HEK293T (cell line): ENCODE measurements around the gene PBXIP1.

Experiments
- BHLHE40 ChIP-seq: fragments of 450-650 bp; IDR thresholded peaks from 2 replicates; pipeline ENCODE4 v1.6.1; 2016; ENCODE audit warnings: mild to moderate bottlenecking, moderate library complexity, borderline replicate concordance
- ELF4 ChIP-seq: fragments of 450-650 bp; IDR thresholded peaks from 2 replicates; pipeline ENCODE4 v1.6.1; 2017; ENCODE audit warnings: antibody characterized with exemption
- FOXK2 ChIP-seq: fragments of 450-650 bp; IDR thresholded peaks from 2 replicates; pipeline ENCODE4 v1.6.1; 2016; ENCODE audit warnings: mild to moderate bottlenecking
- FOXM1 ChIP-seq: fragments of 450-650 bp; IDR thresholded peaks from 2 replicates; pipeline ENCODE4 v1.6.1; 2017; ENCODE audit warnings: mild to moderate bottlenecking, borderline replicate concordance
- L3MBTL2 ChIP-seq: fragments of 450-650 bp; conservative IDR thresholded peaks from 2 replicates; pipeline ENCODE4 v1.6.1; 2016; ENCODE audit warnings: mild to moderate bottlenecking
- LEF1 ChIP-seq: fragments of 450-650 bp; IDR thresholded peaks from 2 replicates; pipeline ENCODE4 v1.6.1; 2017; ENCODE audit warnings: mild to moderate bottlenecking, borderline replicate concordance
- NFRKB ChIP-seq: fragments of 450-650 bp; IDR thresholded peaks from 2 replicates; pipeline ENCODE4 v1.6.1; 2016; ENCODE audit warnings: mild to moderate bottlenecking, moderate library complexity
- SP1 ChIP-seq: fragments of 450-650 bp; IDR thresholded peaks from 2 replicates; pipeline ENCODE4 v1.6.1; 2017
- SUZ12 ChIP-seq: fragments of 450-650 bp; IDR thresholded peaks from 2 replicates; pipeline ENCODE4 v1.6.1; 2016; ENCODE audit warnings: mild to moderate bottlenecking
- TARDBP ChIP-seq: fragments of 450-650 bp; IDR thresholded peaks from 2 replicates; pipeline ENCODE4 v1.6.1; 2016
- ZNF384 ChIP-seq: fragments of 450-650 bp; IDR thresholded peaks from 2 replicates; pipeline ENCODE4 v1.6.1; 2016
- TF ChIP-seq, protein P1 (sequence below): fragments of 450-650 bp; IDR thresholded peaks from 2 replicates; pipeline ENCODE4 v1.6.1; 2016

- no peak for TF ChIP-seq SP1
- no peak for TF ChIP-seq FOXM1
- TF ChIP-seq ELF4: no peak
- no peak for TF ChIP-seq LEF1
- no peak for TF ChIP-seq BHLHE40
- TF ChIP-seq L3MBTL2: no peak
- no peak for TF ChIP-seq ZNF384
- no peak for TF ChIP-seq FOXK2
- no peak for TF ChIP-seq NFRKB
- no peak for TF ChIP-seq TARDBP
- no peak for TF ChIP-seq SUZ12
- TF ChIP-seq, protein P1, sequence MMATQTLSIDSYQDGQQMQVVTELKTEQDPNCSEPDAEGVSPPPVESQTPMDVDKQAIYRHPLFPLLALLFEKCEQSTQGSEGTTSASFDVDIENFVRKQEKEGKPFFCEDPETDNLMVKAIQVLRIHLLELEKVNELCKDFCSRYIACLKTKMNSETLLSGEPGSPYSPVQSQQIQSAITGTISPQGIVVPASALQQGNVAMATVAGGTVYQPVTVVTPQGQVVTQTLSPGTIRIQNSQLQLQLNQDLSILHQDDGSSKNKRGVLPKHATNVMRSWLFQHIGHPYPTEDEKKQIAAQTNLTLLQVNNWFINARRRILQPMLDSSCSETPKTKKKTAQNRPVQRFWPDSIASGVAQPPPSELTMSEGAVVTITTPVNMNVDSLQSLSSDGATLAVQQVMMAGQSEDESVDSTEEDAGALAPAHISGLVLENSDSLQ: no peak
These were observed 644 bp upstream of the PBXIP1 start for GRCh38 chr1:154956544-154956941.
